K562 (cell line): ENCODE results near the gene CETN1. TPM values are rescaled to one million over a fixed set of nuclear protein-coding genes. Genes with fewer than 3 reads are reported as not detected.

ENCODE experiments used
- ATF7 ChIP-seq: fragments of 450-650 bp; IDR thresholded peaks from 2 replicates; pipeline ENCODE4 v1.7.1; 2014; ENCODE audit warnings: mild to moderate bottlenecking, moderate library complexity
- BCL6 ChIP-seq: fragments of 250-450 bp; sonication (Bioruptor Pico); IDR thresholded peaks from 2 replicates; pipeline ENCODE4 v1.4.0; 2020
- CXXC5 ChIP-seq: fragments of 250-450 bp; sonication (Bioruptor Pico); IDR thresholded peaks from 2 replicates; pipeline ENCODE4 v1.8.0; 2022; ENCODE audit warnings: inconsistent platforms, mild to moderate bottlenecking, moderate library complexity
- EZH2 ChIP-seq: IDR thresholded peaks from 2 replicates; pipeline ENCODE4 v1.6.1; 2012; ENCODE audit warnings: low read depth, mild to moderate bottlenecking, inconsistent platforms, low read length, borderline replicate concordance
- FOXK1 ChIP-seq: sonication (generic); formaldehyde crosslinking; IDR thresholded peaks from 2 replicates; pipeline ENCODE4 v1.8.0; 2022; ENCODE audit warnings: missing genetic modification reagents, mild to moderate bottlenecking, borderline replicate concordance
- GATAD2B ChIP-seq: fragments of 450-650 bp; IDR thresholded peaks from 2 replicates; pipeline ENCODE4 v1.6.1; 2017; ENCODE audit warnings: mild to moderate bottlenecking, borderline replicate concordance
- HSF4 ChIP-seq: fragments of 250-450 bp; sonication (Bioruptor Pico); IDR thresholded peaks from 2 replicates; pipeline ENCODE4 v2.1.2; 2022; ENCODE audit warnings: mild to moderate bottlenecking, moderate library complexity, borderline replicate concordance
- IFI16 ChIP-seq: fragments of 250-450 bp; sonication (Bioruptor Pico); IDR thresholded peaks from 2 replicates; pipeline ENCODE4 v2.1.2; 2022; ENCODE audit warnings: mild to moderate bottlenecking, inconsistent platforms
- KHSRP ChIP-seq: fragments of 450-650 bp; IDR thresholded peaks from 2 replicates; pipeline ENCODE4 v1.6.1; 2017
- LEF1 ChIP-seq: fragments of 450-650 bp; IDR thresholded peaks from 2 replicates; pipeline ENCODE4 v1.6.1; 2016; ENCODE audit warnings: mild to moderate bottlenecking
- MAFF ChIP-seq: IDR thresholded peaks from 2 replicates; pipeline ENCODE4 v1.6.1; 2012; ENCODE audit warnings: low read length, improper control_type of control experiment
- MAFK ChIP-seq: IDR thresholded peaks from 2 replicates; pipeline ENCODE4 v1.6.1; 2011; ENCODE audit warnings: low read length, improper control_type of control experiment
- MTA1 ChIP-seq: fragments of 450-650 bp; IDR thresholded peaks from 2 replicates; pipeline ENCODE4 v1.6.1; 2017; ENCODE audit warnings: borderline replicate concordance
- PCBP1 ChIP-seq: fragments of 200-400 bp; formaldehyde crosslinking; IDR thresholded peaks from 2 replicates; pipeline ENCODE4 v1.6.1; 2018; ENCODE audit warnings: mild to moderate bottlenecking, low read depth, low read length; ENCODE audit not compliant: poor library complexity, severe bottlenecking
- PTBP1 ChIP-seq: fragments of 200-400 bp; formaldehyde crosslinking; IDR thresholded peaks from 2 replicates; pipeline ENCODE4 v1.6.1; 2017; ENCODE audit warnings: low read depth, low read length
- PTTG1 ChIP-seq: fragments of 450-650 bp; IDR thresholded peaks from 2 replicates; pipeline ENCODE4 v1.6.1; 2016; ENCODE audit warnings: low read depth, mild to moderate bottlenecking, missing genetic modification characterization, missing compliant biosample characterization
- RAD21 ChIP-seq, 2 experiments: fragments of 250-450 bp in 1 of 2; fragments of 450-650 bp in 1 of 2; sonication (Bioruptor Pico) in 1 of 2; formaldehyde crosslinking in 1 of 2; IDR thresholded peaks in 1 of 2; conservative IDR thresholded peaks in 1 of 2; 2 replicates each; pipeline versions ENCODE4 v1.4.0 to v1.8.0; 2020 to 2022; ENCODE audit warnings: mild to moderate bottlenecking in 2 of 2, moderate library complexity in 1 of 2
- RFX5 ChIP-seq: IDR thresholded peaks from 2 replicates; pipeline ENCODE4 v1.6.1; 2011; ENCODE audit warnings: low read depth, mild to moderate bottlenecking, improper control_type of control experiment, low read length
- RNF2 ChIP-seq: sonication (generic); IDR thresholded peaks from 2 replicates; pipeline ENCODE4 v1.6.1; 2016
- STAG1 ChIP-seq: sonication (generic); formaldehyde crosslinking; IDR thresholded peaks from 2 replicates; pipeline ENCODE4 v1.5.0; 2020; ENCODE audit warnings: missing genetic modification reagents, borderline replicate concordance
- TGIF2 ChIP-seq: sonication (generic); formaldehyde crosslinking; IDR thresholded peaks from 2 replicates; pipeline ENCODE4 v1.8.1; 2022; ENCODE audit warnings: mild to moderate bottlenecking, missing genetic modification reagents, moderate library complexity
- USF2 ChIP-seq: sonication (generic); formaldehyde crosslinking; IDR thresholded peaks from 2 replicates; pipeline ENCODE4 v1.5.0; 2020; ENCODE audit warnings: missing genetic modification reagents
- ZBTB9 ChIP-seq: fragments of 450-650 bp; formaldehyde crosslinking; IDR thresholded peaks from 2 replicates; pipeline ENCODE4 v1.4.0; 2020; ENCODE audit warnings: mild to moderate bottlenecking, moderate library complexity
- ZKSCAN8 ChIP-seq: fragments of 200-800 bp; sonication (Bioruptor generic); IDR thresholded peaks from 2 replicates; pipeline ENCODE4 v1.6.1; 2016; ENCODE audit warnings: missing genetic modification characterization, missing compliant biosample characterization
- ZNF133 ChIP-seq: fragments of 250-450 bp; sonication (Bioruptor Pico); IDR thresholded peaks from 2 replicates; pipeline ENCODE4 v1.4.0; 2020; ENCODE audit warnings: mild to moderate bottlenecking
- ZNF146 ChIP-seq: IDR thresholded peaks from one replicate; pipeline ENCODE4 v1.6.1; 2018; ENCODE audit warnings: missing compliant biosample characterization; ENCODE audit not compliant: unreplicated experiment
- ZNF277 ChIP-seq: fragments of 250-450 bp; sonication (Bioruptor Pico); IDR thresholded peaks from 2 replicates; pipeline ENCODE4 v1.8.0; 2022; ENCODE audit warnings: inconsistent platforms, mild to moderate bottlenecking, moderate library complexity, borderline replicate concordance
- ZNF507 ChIP-seq: conservative IDR thresholded peaks from 2 replicates; pipeline ENCODE4 v1.6.1; 2017; ENCODE audit warnings: missing genetic modification characterization, missing compliant biosample characterization
- ZNF696 ChIP-seq: fragments of 250-450 bp; sonication (Bioruptor Pico); conservative IDR thresholded peaks from 2 replicates; pipeline ENCODE4 v1.4.0; 2020; ENCODE audit warnings: mild to moderate bottlenecking, moderate library complexity
- ZNF75A ChIP-seq: fragments of 450-650 bp; formaldehyde crosslinking; IDR thresholded peaks from 2 replicates; pipeline ENCODE4 v1.4.0; 2020; ENCODE audit warnings: mild to moderate bottlenecking
- polyA plus RNA-seq, 8 experiments: library from polyadenylated mRNA; depleted of rRNA in 4 of 8; stranded (reverse) in 5 of 8; unstranded in 3 of 8; fragments of >200 nt; fragmentation: Nextera tagmentation in 2 of 8; fragmentation: Illumina TruSeq in 1 of 8; extraction: Ambion mirVana in 2 of 8; extraction: Trizol in 1 of 8; gene quantifications; 2 replicates each; pipeline versions ENCODE4 v1.2.1 to v1.2.3, GENCODE V29; 2011 to 2014; ENCODE audit warnings: inconsistent platforms in 1 of 8, missing spikeins in 1 of 8
- total RNA-seq, 7 experiments: library from RNA; depleted of rRNA in 6 of 7; stranded (reverse); fragments of >200 nt in 6 of 7; fragmentation: Illumina TruSeq in 2 of 7; extraction: Trizol in 2 of 7; gene quantifications; 2 replicates each; pipeline versions ENCODE4 v1.2.1 to v1.2.3, GENCODE V29; 2011 to 2021; ENCODE audit warnings: low replicate concordance in 1 of 7

The CETN1 gene
- total and polyA plus RNA-seq, 9 of the 15 experiments (the other 6 are each of a cell fraction or from before 2014, with no cell fraction given) = 0.07 to 0.34 (median 0.19) TPM; not detected in 3

- no peak for TF ChIP-seq ZNF507
- no peak for TF ChIP-seq KHSRP
- TF ChIP-seq IFI16 (CRISPR knock-in tag) = no peak
- no peak for TF ChIP-seq STAG1 (CRISPR knock-in tag)
- 0 out of 2 replicates have a peak, but pooled peaks have one; percentile 43 for TF ChIP-seq MAFF
- TF ChIP-seq HSF4 = no peak
- peak; percentile 99 for TF ChIP-seq RAD21 (CRISPR knock-in tag; conservative IDR thresholded peaks at IDR 0.05 in 1 of 2, IDR thresholded peaks at IDR 0.05 in 1 of 2)
- TF ChIP-seq ZNF75A = no peak
- no peak for TF ChIP-seq GATAD2B
- TF ChIP-seq PTTG1 (tag) = no peak
- no peak for TF ChIP-seq PCBP1
- TF ChIP-seq MAFK = no peak
- TF ChIP-seq MTA1 = no peak
- TF ChIP-seq ATF7 = 0 out of 2 replicates have a peak, but pooled peaks have one; percentile 9
- TF ChIP-seq EZH2 = no peak
- TF ChIP-seq USF2 = no peak
- TF ChIP-seq ZBTB9 (CRISPR knock-in tag) = no peak
- no peak for TF ChIP-seq BCL6 (CRISPR knock-in tag)
- TF ChIP-seq RFX5 = no peak
- TF ChIP-seq PTBP1 = no peak
- no peak for TF ChIP-seq ZNF133 (CRISPR knock-in tag)
- TF ChIP-seq TGIF2 (CRISPR knock-in tag) = no peak
- no peak for TF ChIP-seq ZNF277 (CRISPR knock-in tag)
- no peak for TF ChIP-seq LEF1
- no peak for TF ChIP-seq ZNF146 (CRISPR knock-in tag)
- TF ChIP-seq FOXK1 (CRISPR knock-in tag) = no peak
- TF ChIP-seq CXXC5 (CRISPR knock-in tag) = no peak
- no peak for TF ChIP-seq RNF2
- TF ChIP-seq ZNF696 (CRISPR knock-in tag) = no peak
- no peak for TF ChIP-seq ZKSCAN8
Observed at GRCh38 chr18:616380-616995, 36.3 kb downstream of the CETN1 start (continued).
